NCI-H226 (cell line): ENCODE measurements around the gene INPP4B.
A peak's percentile ranks its signal among the peaks of the same experiment; 100 is the strongest.

ENCODE experiments used
- DNase-seq: peaks from one replicate; pipeline ENCODE4 v3.0.0-alpha.2; 2015

INPP4B gene

DNA sequence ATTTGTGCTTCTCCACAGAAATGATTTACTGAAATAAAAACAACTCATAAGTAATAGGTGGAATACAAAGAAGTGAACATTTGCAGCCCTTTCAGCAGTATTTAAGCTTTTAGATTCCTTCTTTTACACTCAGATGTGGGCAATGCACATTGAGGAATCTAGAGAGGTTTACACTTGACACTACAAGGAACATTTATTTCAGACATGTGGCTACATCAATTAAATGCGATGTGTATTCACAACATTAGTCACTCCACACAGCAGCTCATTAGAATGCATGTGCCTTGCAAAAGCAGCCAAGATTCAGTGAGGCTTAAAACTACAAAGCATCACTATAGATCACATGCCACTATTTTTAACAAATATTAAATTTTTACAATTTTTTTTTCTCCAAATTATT lies 480.7 kb downstream of the INPP4B start:
- DNase-seq, result no peak

DNA sequence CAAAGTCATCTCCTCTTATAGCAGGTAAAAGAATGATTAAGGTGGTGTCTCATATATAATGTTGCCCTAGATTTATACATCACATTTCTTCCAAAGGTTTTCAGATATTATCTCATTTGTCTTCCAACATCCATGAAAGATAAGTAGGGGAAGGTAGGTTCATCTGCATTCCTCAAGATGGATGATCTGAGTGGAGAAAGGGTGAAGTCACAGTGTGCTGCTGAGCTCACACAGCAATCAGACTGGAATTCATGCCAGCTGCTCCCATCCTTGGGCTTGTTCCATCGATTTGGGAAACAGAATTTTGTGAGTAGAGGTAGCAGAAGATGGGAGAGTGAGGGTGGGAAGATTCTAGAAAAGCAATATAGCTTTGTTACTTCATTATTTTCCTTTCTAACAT lies 482.4 kb downstream of the INPP4B start:
- DNase-seq, result no peak

DNA sequence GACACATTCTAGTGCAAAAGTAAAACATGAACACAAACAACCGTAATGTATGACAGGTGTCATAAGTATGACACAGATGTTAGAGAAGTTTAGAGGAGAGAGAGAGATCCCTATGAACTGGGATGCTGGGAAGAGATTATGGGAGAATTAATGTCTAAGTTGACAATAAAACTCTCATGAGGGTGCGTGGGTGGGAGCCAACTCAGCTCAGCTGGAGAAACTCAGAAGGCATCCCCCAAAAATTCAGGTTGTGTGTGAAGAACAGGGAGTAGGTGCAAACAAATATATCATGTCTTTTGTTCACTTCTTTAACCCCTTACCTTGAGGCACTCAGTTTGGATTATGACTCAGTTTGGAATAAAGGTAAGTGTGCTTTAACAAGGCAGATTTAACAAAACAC lies 484.1 kb downstream of the INPP4B start:
- no peak for DNase-seq

- no peak for DNase-seq
Measured at GRCh38 chr4:142360657-142361056, 485.4 kb downstream of the INPP4B start.

DNA sequence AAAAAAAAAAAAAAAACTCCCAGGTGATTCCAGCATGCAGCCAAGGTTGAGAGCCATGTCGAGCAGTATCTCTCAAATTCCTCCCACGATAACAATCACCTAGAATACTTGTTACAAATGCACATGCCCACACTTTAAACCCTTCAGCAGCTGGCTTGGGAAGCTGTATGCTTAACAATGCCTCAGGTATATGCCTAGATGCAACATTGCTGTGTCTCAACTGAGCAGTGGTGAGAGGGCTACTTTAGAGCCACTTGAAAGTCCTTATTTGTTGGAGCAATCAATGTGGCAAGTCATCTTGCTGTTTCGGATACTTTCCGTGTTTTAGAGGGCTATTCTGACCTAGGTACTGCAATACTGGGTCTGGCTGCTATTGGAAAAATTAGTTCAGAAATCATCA lies 487.4 kb downstream of the INPP4B start:
- no peak for DNase-seq

DNA sequence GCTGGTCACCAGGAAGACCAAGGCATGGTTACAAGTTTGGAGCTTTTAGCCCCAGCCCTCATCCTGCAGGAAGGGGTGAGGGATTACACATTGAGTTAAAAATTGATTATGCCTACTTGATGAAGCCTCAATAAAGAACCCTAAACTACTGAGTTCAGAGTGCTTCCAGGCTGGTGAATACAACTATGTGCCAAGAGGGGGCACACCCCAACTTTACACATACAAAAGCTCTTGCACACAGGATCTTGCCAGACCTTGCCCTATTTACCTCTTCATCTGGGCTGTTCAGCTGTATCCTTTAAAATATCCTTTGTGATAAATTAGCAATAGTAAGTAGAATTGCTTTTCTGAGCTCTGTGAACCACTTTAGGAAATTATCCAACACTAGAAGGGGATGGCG lies 489.3 kb downstream of the INPP4B start:
- DNase-seq, result no peak

DNA sequence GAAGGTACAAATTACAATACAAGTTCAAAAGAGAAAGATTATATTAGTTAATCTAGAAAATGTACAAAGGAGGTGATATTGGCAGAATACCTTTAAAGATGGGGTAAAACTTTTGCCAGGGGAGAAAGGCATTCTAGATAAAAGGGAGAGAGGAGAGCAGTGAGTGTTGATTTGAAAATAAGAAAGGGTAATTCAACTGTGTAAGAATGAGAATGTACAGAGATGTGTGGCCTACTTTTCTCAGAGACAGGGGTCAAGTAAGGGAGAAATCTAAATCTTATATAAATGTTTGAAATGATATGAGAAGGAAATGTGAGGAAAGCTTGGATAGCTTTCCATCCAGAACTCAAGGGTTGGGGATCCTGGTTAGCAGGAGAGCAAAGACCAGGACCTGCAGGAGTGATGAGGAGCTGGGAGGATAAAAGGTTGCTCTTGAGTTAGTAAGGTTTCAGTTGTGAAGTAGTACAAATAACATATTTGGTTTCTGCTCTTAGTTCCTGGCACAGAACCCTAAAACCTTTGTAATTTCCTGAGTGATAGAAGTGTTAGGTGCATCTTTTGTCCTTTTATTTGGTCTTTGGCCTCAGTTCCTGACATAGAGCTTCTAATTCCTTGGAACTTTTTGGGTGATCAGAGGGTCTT lies 489.9 kb downstream of the INPP4B start:
- no peak for DNase-seq

DNA sequence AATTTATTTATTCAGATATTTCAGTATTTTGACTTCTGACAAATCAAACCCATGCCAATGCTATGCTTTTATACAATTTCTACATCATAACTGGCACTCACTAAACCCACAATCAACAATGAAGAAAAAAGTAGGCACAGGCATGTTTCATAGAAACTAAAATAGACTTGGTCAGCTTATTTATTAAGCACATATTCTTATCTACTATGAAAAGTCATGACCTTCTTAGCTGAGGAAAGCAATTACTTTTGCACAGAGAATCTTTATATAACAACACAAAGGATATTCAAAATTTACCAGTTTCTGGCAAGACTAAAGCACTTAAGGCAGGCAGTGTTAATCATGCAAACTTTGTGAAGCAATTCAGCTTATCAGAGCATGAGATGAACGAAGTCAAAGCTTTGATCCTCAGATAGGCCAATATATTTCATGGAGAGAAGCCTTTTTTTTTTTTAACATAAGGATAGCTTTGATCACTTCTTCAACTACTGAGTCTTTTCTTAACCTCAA lies 490.6 kb downstream of the INPP4B start:
- no peak for DNase-seq

- no peak for DNase-seq
Measured at GRCh38 chr4:142354794-142355420, 491.2 kb downstream of the INPP4B start.

- no peak for DNase-seq
Measured at GRCh38 chr4:142354041-142354440, 492.1 kb downstream of the INPP4B start.

DNA sequence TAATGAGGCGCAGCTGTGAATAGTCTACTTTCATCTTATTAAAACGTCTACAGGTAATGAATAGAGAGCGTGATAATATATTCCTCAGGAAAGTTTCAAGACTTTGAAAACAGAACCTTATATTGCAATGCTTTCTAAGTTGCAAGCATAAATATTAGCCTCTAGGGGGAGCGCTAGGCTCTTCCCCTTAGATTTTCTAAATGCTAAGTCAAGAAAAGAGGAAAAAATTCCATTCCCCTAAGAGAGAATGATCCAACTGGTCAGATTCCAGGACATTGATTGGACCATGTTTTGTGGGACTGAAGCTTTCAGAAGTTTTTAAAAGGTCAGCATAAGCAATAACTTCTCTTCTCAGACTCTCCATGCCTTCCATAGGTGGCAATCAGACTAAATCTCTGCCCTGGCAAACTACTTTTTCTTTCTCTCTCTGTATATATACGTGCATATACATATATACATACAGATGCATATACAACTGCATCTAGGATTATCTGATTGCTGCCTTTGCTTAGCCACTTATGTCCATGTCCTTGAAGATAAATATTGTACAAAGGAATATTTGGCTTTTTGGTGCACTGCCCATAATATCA lies 492.9 kb downstream of the INPP4B start:
- DNase-seq, result peak; percentile 16

DNA sequence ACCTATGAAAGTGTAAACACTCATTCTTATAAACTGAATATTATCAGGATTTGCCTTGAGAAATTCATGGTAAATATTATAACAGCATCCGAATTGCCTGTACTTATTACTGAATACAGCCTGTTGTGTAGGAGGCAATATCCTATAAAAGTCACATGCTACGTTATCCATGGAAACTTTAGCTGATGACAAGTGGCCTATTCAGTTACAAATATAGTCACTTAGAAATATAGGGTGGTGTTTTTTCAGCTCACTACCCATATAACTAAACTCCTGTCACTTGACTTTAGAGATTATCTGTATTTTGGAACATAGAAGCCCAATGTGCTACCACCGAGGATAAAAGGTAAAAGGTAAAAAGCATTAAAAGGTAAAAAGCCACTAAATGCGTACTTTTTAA lies 493.4 kb downstream of the INPP4B start:
- no peak for DNase-seq

- DNase-seq, result no peak
Measured at GRCh38 chr4:142351958-142352357, 494.1 kb downstream of the INPP4B start.

DNA sequence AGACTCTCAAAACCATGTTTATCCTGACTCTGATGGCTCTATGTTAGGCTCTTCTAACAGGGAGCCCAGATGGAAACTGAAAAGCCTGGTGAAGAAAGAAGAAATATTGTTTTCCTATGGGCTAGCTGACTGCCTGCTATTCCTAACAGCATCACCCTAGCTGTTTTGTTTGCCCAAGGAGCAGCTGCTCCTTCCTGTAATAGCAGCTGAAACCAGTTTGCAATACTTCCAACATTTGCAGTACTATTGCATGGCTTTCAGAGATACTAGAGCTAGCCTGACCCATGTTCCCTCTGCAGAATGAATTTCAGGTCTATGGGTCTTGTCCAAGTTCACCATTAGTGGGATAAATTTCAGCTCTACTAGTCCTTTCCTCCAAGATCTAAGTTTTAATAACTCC lies 495.2 kb downstream of the INPP4B start:
- DNase-seq, result no peak

DNA sequence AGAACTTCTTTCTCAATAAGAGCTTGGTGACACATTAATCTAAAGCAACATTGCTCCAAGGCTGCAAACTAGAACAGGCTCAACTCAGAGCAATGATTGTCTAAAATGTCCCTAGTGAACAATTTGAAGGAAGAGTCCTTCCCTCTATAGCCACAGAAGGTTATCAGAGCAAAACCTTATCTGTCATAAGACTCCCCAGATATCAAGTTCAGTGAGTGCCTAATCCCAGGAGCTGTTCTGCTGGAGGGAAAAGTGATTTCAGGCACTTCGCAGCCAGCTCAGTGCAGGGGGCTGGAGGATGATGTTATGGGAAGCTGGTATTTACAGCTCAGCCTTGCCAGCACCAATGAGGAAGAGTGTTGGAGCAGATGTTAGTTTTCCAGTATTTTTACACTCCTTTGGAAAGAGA lies 497.5 kb downstream of the INPP4B start:
- peak; percentile 43 for DNase-seq

DNA sequence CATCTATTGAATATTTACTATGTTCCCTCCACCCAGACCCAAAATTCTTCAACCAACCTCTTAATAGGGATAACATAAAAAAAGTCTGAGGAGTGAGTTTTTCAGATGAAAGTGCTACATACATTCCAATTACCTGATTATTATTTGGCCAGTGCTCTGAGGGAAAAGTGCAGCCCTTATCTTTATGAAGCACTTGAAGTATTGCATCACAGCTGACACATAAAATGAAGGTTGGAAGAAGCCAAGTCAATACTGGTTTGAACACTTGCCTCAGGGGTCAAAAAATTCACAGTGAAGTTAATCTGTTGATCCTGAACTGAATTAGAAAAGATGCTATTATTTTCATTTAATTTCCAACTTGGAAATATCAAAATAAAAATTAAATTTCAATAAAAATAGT lies 498.9 kb downstream of the INPP4B start:
- DNase-seq, result peak; percentile 81

GRCh38 chr4:142345924-142346323 lies 500.2 kb downstream of the INPP4B start:
- no peak for DNase-seq

- no peak for DNase-seq
Measured at GRCh38 chr4:142341268-142341667, 504.8 kb downstream of the INPP4B start.

GRCh38 chr4:142339053-142339452 lies 507.0 kb downstream of the INPP4B start:
- no peak for DNase-seq

DNA sequence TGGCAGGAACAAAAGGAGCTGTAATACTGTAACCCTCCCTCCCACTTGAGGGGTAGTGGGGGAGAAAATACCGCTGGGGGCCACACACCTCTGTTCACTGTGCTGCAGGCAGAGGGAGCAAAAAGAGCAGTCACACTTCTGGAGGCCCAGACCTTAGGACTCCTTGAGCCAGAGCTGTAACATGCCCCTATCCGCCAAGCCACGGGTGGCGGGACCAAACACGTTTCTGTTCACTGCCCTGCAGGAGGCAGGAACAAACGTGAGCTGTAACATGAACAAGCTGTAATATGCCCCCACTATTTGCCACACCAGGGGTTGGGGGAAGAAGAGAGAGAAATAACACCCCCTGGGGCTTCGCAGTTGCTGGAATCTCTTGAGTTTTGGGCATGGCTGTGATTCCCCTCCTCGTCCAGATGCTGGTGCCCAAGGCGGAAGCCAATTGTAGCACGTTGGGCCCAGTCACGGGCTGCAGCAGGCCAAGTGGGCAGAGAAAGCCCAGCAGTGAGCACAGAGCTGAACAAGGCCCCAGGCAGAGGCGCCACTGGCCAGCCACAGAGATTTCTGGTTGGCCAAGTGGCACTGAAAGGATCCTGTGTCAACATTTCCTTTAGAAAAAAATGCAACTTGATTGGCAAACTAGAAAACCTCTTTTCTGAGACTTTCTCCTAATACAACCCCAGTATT lies 509.7 kb downstream of the INPP4B start:
- DNase-seq, result no peak

DNA sequence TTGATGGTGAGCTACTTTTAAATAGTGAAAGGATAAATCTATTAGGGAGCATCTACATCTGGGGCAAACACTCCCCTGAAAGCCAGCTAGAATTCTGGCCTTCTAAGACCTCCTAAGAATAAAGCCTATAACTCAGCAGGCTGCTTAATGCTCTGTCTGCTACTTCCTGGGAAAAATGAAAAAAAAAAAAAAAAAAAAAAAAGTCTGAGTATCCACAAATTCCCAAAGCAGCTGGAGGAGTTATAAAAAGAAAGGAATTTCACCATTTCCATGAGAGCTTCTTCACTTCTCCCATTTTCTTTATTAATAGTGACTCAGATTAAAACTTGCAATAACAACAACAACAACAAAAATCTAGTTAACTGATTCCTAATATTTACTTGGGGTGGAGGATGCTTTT lies 511.2 kb downstream of the INPP4B start:
- no peak for DNase-seq

- no peak for DNase-seq
Measured at GRCh38 chr4:142331646-142332045, 514.5 kb downstream of the INPP4B start.

GRCh38 chr4:142331132-142331531 lies 515.0 kb downstream of the INPP4B start:
- DNase-seq, result no peak

- DNase-seq, result no peak
Measured at GRCh38 chr4:142330311-142330710, 515.8 kb downstream of the INPP4B start.
